Neural progenitor cell (in vitro differentiated cells): ENCODE results near the gene SMAD6. TPM values are rescaled to one million over a fixed set of nuclear protein-coding genes. Genes with fewer than 3 reads are reported as not detected.

ENCODE experiments used
- DNase-seq: peaks from one replicate; pipeline ENCODE4 v3.0.0-alpha.2; 2016; ENCODE audit warnings: low spot score
- H2AFZ ChIP-seq: fragments of 200-600 bp; sonication (generic); replicated peaks from 2 replicates; pipeline ENCODE4 v1.6.1; 2016; ENCODE audit warnings: antibody characterized with exemption
- H3F3A ChIP-seq: fragments of 200-600 bp; sonication (generic); 2 replicates; pipeline ENCODE4 v1.6.1; 2016; ENCODE audit warnings: antibody characterized with exemption, low read depth
- H3K27ac ChIP-seq: fragments of 200-600 bp; sonication (generic); 2 replicates; pipeline ENCODE4 v1.5.1; 2016; ENCODE audit warnings: mild to moderate bottlenecking
- H3K27me3 ChIP-seq: fragments of 200-600 bp; sonication (generic); 2 replicates; pipeline ENCODE4 v1.6.1; 2016; ENCODE audit warnings: mild to moderate bottlenecking, moderate library complexity
- H3K36me3 ChIP-seq: fragments of 200-600 bp; sonication (generic); 2 replicates; pipeline ENCODE4 v1.5.1; 2016
- H3K4me1 ChIP-seq: fragments of 200-600 bp; sonication (generic); 2 replicates; pipeline ENCODE4 v1.6.1; 2016; ENCODE audit warnings: mixed run types
- H3K4me2 ChIP-seq: fragments of 200-600 bp; sonication (generic); 2 replicates; pipeline ENCODE4 v1.6.1; 2016
- H3K4me3 ChIP-seq: fragments of 200-600 bp; sonication (generic); 2 replicates; pipeline ENCODE4 v1.5.1; 2016
- H3K79me2 ChIP-seq: fragments of 200-600 bp; sonication (generic); 2 replicates; pipeline ENCODE4 v1.6.1; 2016; ENCODE audit warnings: low read depth
- H3K9ac ChIP-seq: fragments of 200-600 bp; sonication (generic); 2 replicates; pipeline ENCODE4 v1.6.1; 2016
- H3K9me3 ChIP-seq: fragments of 200-600 bp; sonication (generic); 2 replicates; pipeline ENCODE4 v1.5.1; 2016; ENCODE audit warnings: low read depth
- H4K20me1 ChIP-seq: fragments of 200-600 bp; sonication (generic); 2 replicates; pipeline ENCODE4 v1.6.1; 2016; ENCODE audit warnings: low read depth
- H3K27ac Mint-ChIP-seq: 3 replicates; pipeline ENCODE4 v1.8.0; 2021; ENCODE audit warnings: mixed read lengths
- H3K27me3 Mint-ChIP-seq: 2 replicates; pipeline ENCODE4 v1.8.0; 2022; ENCODE audit warnings: low read depth, mild to moderate bottlenecking, inconsistent platforms, moderate library complexity, mixed read lengths; ENCODE audit not compliant: insufficient read depth
- H3K36me3 Mint-ChIP-seq: 3 replicates; pipeline ENCODE4 v1.8.0; 2021; ENCODE audit warnings: mixed read lengths
- H3K4me1 Mint-ChIP-seq: 3 replicates; pipeline ENCODE4 v1.8.0; 2021; ENCODE audit warnings: mixed read lengths
- H3K4me3 Mint-ChIP-seq: 3 replicates; pipeline ENCODE4 v1.8.0; 2021; ENCODE audit warnings: mild to moderate bottlenecking, moderate library complexity, mixed read lengths
- H3K9me3 Mint-ChIP-seq: 3 replicates; pipeline ENCODE4 v1.8.0; 2020; ENCODE audit warnings: mixed read lengths
- CTCF ChIP-seq: fragments of 200-600 bp; sonication (generic); IDR thresholded peaks from 2 replicates; pipeline ENCODE4 v1.5.1; 2017; ENCODE audit warnings: antibody characterized with exemption, mild to moderate bottlenecking
- EZH2 ChIP-seq: fragments of 200-600 bp; sonication (generic); IDR thresholded peaks from 2 replicates; pipeline ENCODE4 v1.6.1; 2017; ENCODE audit warnings: antibody characterized with exemption, mild to moderate bottlenecking, moderate library complexity
- EZH2phosphoT487 ChIP-seq: fragments of 200-600 bp; sonication (generic); IDR thresholded peaks from 2 replicates; pipeline ENCODE4 v1.6.1; 2017; ENCODE audit warnings: antibody characterized with exemption
- total RNA-seq: library from RNA; depleted of rRNA; stranded (reverse); fragments of >200 nt; gene quantifications from 2 replicates; pipeline ENCODE4 v1.2.3, GENCODE V29; 2015; ENCODE audit warnings: low replicate concordance

Gene SMAD6
- total RNA-seq, 1 donor from 2014 or later, result 3.4 TPM

- Histone ChIP-seq H3K9ac (no peak overlapping the region), H3K4me1 (peaks cover 7% of the 10 kb centered on the region), H3K9me3 (no peaks in the 10 kb centered on the region), H3K27me3 (no peaks in the 10 kb centered on the region), H3K4me3 (no peak overlapping the region), H3K36me3 (no peaks in the 10 kb centered on the region), H3K4me2 (no peak overlapping the region), H3K27ac (no peak overlapping the region), H4K20me1 (no peaks in the 10 kb centered on the region), H2AFZ (peak overlapping the region; percentile 39), H3F3A (no peaks in the 10 kb centered on the region), H3K79me2 (no peaks in the 10 kb centered on the region)
- Mint-ChIP-seq H3K27ac (no peak overlapping the region), H3K27me3 (peaks cover 5% of the 10 kb centered on the region), H3K9me3 (no peaks in the 10 kb centered on the region), H3K36me3 (no peaks in the 10 kb centered on the region), H3K4me3 (no peak overlapping the region), H3K4me1 (peaks cover 30% of the 10 kb centered on the region)
- DNase-seq, result no peak
- TF ChIP-seq CTCF (no peak), EZH2phosphoT487 (no peak), EZH2 (no peak)
These were observed 95.9 kb downstream of the SMAD6 start for GRCh38 chr15:66797921-66798320.

- Histone ChIP-seq H3K79me2 (no peaks in the 10 kb centered on the region), H3K36me3 (no peaks in the 10 kb centered on the region), H3K27ac (no peak overlapping the region), H3K9me3 (no peaks in the 10 kb centered on the region), H3K4me2 (no peak overlapping the region), H3K4me3 (no peak overlapping the region), H3K27me3 (no peaks in the 10 kb centered on the region), H2AFZ (peak overlapping the region; percentile 39), H4K20me1 (no peaks in the 10 kb centered on the region), H3F3A (no peaks in the 10 kb centered on the region), H3K4me1 (peaks cover 13% of the 10 kb centered on the region), H3K9ac (no peak overlapping the region)
- peaks cover 34% of the 10 kb centered on the region for H3K4me1 Mint-ChIP-seq
- no peaks in the 10 kb centered on the region for H3K9me3 Mint-ChIP-seq
- TF ChIP-seq EZH2, result no peak
- TF ChIP-seq CTCF, result no peak
- no peak for TF ChIP-seq EZH2phosphoT487
- no peaks in the 10 kb centered on the region for H3K36me3 Mint-ChIP-seq
- peak overlapping the region; percentile 11 for H3K27ac Mint-ChIP-seq
- no peak for DNase-seq
- H3K4me3 Mint-ChIP-seq, result no peak overlapping the region
- peaks cover 6% of the 10 kb centered on the region for H3K27me3 Mint-ChIP-seq
These were observed 96.5 kb downstream of the SMAD6 start for GRCh38 chr15:66798426-66799061.

- no peaks in the 10 kb centered on the region for H3K9me3 Mint-ChIP-seq
These were observed 97.2 kb downstream of the SMAD6 start for GRCh38 chr15:66799242-66799641.

More at GRCh38 chr15:66799242-66799641, 97.2 kb downstream of the SMAD6 start:
- H3K4me1 Mint-ChIP-seq, result peaks cover 40% of the 10 kb centered on the region
- no peaks in the 10 kb centered on the region for H3K36me3 Mint-ChIP-seq
- peaks cover 7% of the 10 kb centered on the region for H3K27me3 Mint-ChIP-seq
- Histone ChIP-seq H3F3A (no peaks in the 10 kb centered on the region), H4K20me1 (no peaks in the 10 kb centered on the region), H3K4me2 (no peak overlapping the region), H3K4me1 (peaks cover 14% of the 10 kb centered on the region), H3K27me3 (no peaks in the 10 kb centered on the region), H3K36me3 (no peaks in the 10 kb centered on the region), H3K9me3 (no peaks in the 10 kb centered on the region), H3K9ac (no peak overlapping the region), H3K4me3 (no peak overlapping the region), H2AFZ (no peak overlapping the region), H3K79me2 (no peaks in the 10 kb centered on the region), H3K27ac (no peak overlapping the region)
- no peak overlapping the region for H3K4me3 Mint-ChIP-seq
- DNase-seq, result no peak
- H3K27ac Mint-ChIP-seq, result no peak overlapping the region
- TF ChIP-seq EZH2phosphoT487 (no peak), CTCF (no peak), EZH2 (no peak)
